ENCODE measurements around the gene WDR3.
A peak's percentile ranks its signal among the peaks of the same experiment; 100 is the strongest.

WDR3 gene

DNA sequence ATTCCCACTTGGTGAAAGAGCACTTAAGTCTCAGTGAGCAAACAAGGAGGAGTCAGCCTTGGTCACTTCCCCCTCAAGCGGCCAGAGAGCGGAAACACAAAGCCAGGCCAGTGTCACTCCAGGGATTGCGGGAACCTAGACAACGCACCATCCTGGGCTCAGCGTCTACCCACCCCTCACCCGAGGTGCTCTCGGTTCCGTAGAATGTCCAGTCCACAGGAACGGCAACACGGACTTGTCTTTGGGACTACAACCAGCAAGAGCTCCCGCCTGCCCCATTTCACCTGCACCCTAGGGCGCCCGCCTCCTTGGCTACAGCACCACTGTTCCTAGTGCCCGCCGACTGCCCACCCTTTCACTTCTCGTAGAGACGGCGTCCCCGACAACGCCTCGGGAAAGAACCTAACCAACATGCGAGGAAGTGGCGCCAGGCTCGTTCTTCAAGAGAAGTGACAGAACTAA, 627 bp upstream of the WDR3 start:
- peak overlapping the region; percentile 28 for H2BK5ac ChIP-seq (ENCODE audit: low read depth, low read length, poor library complexity)
- peak overlapping the region; percentile 84 for H2AFZ ChIP-seq (ENCODE audit: insufficient read depth, low read length, poor library complexity)
- H3K36me3 ChIP-seq (ENCODE audit: control insufficient read depth in 1 of 2, insufficient read depth in 2 of 2, low read length in 2 of 2), result no peaks in the 10 kb centered on the region
- no peak overlapping the region for H3K4ac ChIP-seq (ENCODE audit: low read depth, low read length)
- no peaks in the 10 kb centered on the region for H3K4me1 ChIP-seq (ENCODE audit: control insufficient read depth in 1 of 2, insufficient read depth in 2 of 2, low read length in 2 of 2)
- no peak overlapping the region for H2BK12ac ChIP-seq (ENCODE audit: low read length)
- peak overlapping the region; percentile 93 for H4K8ac ChIP-seq (ENCODE audit: low read depth, low read length)
- peak overlapping the region; percentile 63 for H3K14ac ChIP-seq (ENCODE audit: low read length)
- H3K79me1 ChIP-seq (ENCODE audit: low read length), result peaks cover 9% of the 10 kb centered on the region
- H2BK120ac ChIP-seq (ENCODE audit: insufficient read depth, low read length, poor library complexity), result peak overlapping the region; percentile 65
- peak overlapping the region; percentile 26 for H3K18ac ChIP-seq (ENCODE audit: low read length)
- no peaks in the 10 kb centered on the region for H3K27me3 ChIP-seq (ENCODE audit: insufficient read depth, low read length)
- no peak overlapping the region for H3K23ac ChIP-seq (ENCODE audit: low read length)
- H3K79me2 ChIP-seq (ENCODE audit: control insufficient read depth, insufficient read depth, low read length, poor library complexity), result peaks cover 9% of the 10 kb centered on the region
- peak overlapping the region; percentile 40 for H4K91ac ChIP-seq (ENCODE audit: low read depth, low read length)
- peak overlapping the region; percentile 54 for H4K12ac ChIP-seq (ENCODE audit: low read depth, low read length)
- peak overlapping the region; percentile 88 for H3K4me3 ChIP-seq (ENCODE audit: low read depth, low read length)
- H3K4me2 ChIP-seq (ENCODE audit: low read length), result peak overlapping the region; percentile 57
- peak overlapping the region; percentile 72 for H3K27ac ChIP-seq (ENCODE audit: low read depth, low read length)
- DNase-seq, result peak; percentile 52 to 71
- H3K9ac ChIP-seq (ENCODE audit: low read length), result peak overlapping the region; percentile 75
- H2AK5ac ChIP-seq (ENCODE audit: low read length), result no peak overlapping the region
- no CpG with 5 or more reads among the region's 24 CpGs for WGBS (ENCODE audit: extremely low coverage, insufficient coverage, insufficient read length)
- no peaks in the 10 kb centered on the region for H3K9me3 ChIP-seq (ENCODE audit: insufficient read depth, low read depth, low read length)

DNA sequence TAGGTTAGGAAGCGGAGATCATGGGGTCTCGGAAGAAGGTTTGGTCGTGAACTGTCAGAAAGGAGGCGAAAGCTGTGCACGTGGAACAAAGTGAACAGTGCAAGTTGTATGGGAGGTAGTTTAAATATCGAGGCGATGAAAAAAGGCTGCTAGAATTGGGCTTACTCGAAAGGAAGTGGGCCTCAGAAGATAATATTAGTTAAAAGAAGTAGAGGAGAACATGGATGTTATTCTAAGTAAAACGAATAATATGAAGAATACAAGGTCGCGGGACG, 571 bp downstream of the WDR3 start:
- Histone ChIP-seq H3K23ac (ENCODE audit: low read length) (no peak overlapping the region), H3K14ac (ENCODE audit: low read length) (peak overlapping the region; percentile 69), H2AK5ac (ENCODE audit: low read length) (no peak overlapping the region), H3K79me1 (ENCODE audit: low read length) (peaks cover 9% of the 10 kb centered on the region), H3K27me3 (ENCODE audit: insufficient read depth, low read length) (no peaks in the 10 kb centered on the region), H4K12ac (ENCODE audit: low read depth, low read length) (no peak overlapping the region), H3K4me3 (ENCODE audit: low read depth, low read length) (peak overlapping the region; percentile 98), H4K91ac (ENCODE audit: low read depth, low read length) (peak overlapping the region; percentile 5), H3K36me3 (ENCODE audit: control insufficient read depth in 1 of 2, insufficient read depth in 2 of 2, low read length in 2 of 2) (peaks cover 1 to 3% of the 10 kb centered on the region in 2 experiments), H2BK120ac (ENCODE audit: insufficient read depth, low read length, poor library complexity) (no peak overlapping the region), H3K4ac (ENCODE audit: low read depth, low read length) (peak overlapping the region; percentile 37), H2AFZ (ENCODE audit: insufficient read depth, low read length, poor library complexity) (peak overlapping the region; percentile 75), H3K18ac (ENCODE audit: low read length) (peak overlapping the region; percentile 32), H2BK12ac (ENCODE audit: low read length) (no peak overlapping the region), H3K4me2 (ENCODE audit: low read length) (peak overlapping the region; percentile 90), H3K4me1 (ENCODE audit: control insufficient read depth in 1 of 2, insufficient read depth in 2 of 2, low read length in 2 of 2) (no peaks in the 10 kb centered on the region), H3K27ac (ENCODE audit: low read depth, low read length) (no peak overlapping the region), H2BK5ac (ENCODE audit: low read depth, low read length, poor library complexity) (peak overlapping the region; percentile 4), H3K9me3 (ENCODE audit: insufficient read depth, low read depth, low read length) (no peaks in the 10 kb centered on the region), H4K8ac (ENCODE audit: low read depth, low read length) (peak overlapping the region; percentile 11), H3K79me2 (ENCODE audit: control insufficient read depth, insufficient read depth, low read length, poor library complexity) (peaks cover 9% of the 10 kb centered on the region), H3K9ac (ENCODE audit: low read length) (peak overlapping the region; percentile 68)
- no peak for DNase-seq
- WGBS (ENCODE audit: extremely low coverage, insufficient coverage, insufficient read length), result no CpG with 5 or more reads among the region's 12 CpGs

DNA sequence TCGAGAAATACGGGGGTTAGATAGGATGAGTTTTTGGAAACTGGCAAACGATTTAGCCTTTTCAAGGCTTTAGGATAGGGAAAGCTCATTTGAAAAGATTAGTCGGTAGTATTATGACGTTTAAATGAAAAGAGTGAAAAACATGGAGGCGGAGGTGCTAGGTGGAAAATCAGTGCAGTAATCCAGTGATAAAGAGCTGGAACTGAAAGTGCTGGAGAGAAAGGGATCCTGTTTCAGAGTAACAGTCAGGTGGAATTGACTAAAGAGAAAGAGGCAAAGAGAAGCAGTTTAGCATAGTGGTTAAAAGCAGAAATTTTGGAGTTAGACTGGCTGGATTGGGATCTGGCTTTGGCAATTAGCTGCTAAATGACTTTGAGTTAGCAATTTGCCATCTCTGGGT, 945 bp downstream of the WDR3 start:
- Histone ChIP-seq H3K23ac (ENCODE audit: low read length) (no peak overlapping the region), H3K79me1 (ENCODE audit: low read length) (peaks cover 9% of the 10 kb centered on the region), H4K91ac (ENCODE audit: low read depth, low read length) (no peak overlapping the region), H3K14ac (ENCODE audit: low read length) (no peak overlapping the region), H3K4me1 (ENCODE audit: control insufficient read depth in 1 of 2, insufficient read depth in 2 of 2, low read length in 2 of 2) (no peaks in the 10 kb centered on the region), H3K27ac (ENCODE audit: low read depth, low read length) (no peak overlapping the region), H3K4me2 (ENCODE audit: low read length) (peak overlapping the region; percentile 90), H2BK120ac (ENCODE audit: insufficient read depth, low read length, poor library complexity) (no peak overlapping the region), H2AFZ (ENCODE audit: insufficient read depth, low read length, poor library complexity) (no peak overlapping the region), H3K9ac (ENCODE audit: low read length) (no peak overlapping the region), H2BK5ac (ENCODE audit: low read depth, low read length, poor library complexity) (no peak overlapping the region), H4K12ac (ENCODE audit: low read depth, low read length) (no peak overlapping the region), H2AK5ac (ENCODE audit: low read length) (no peak overlapping the region), H4K8ac (ENCODE audit: low read depth, low read length) (no peak overlapping the region), H3K9me3 (ENCODE audit: insufficient read depth, low read depth, low read length) (no peaks in the 10 kb centered on the region), H3K4me3 (ENCODE audit: low read depth, low read length) (no peak overlapping the region), H3K36me3 (ENCODE audit: control insufficient read depth in 1 of 2, insufficient read depth in 2 of 2, low read length in 2 of 2) (peaks cover 1 to 3% of the 10 kb centered on the region in 2 experiments), H3K27me3 (ENCODE audit: insufficient read depth, low read length) (no peaks in the 10 kb centered on the region), H2BK12ac (ENCODE audit: low read length) (no peak overlapping the region), H3K18ac (ENCODE audit: low read length) (no peak overlapping the region), H3K4ac (ENCODE audit: low read depth, low read length) (peak overlapping the region; percentile 33), H3K79me2 (ENCODE audit: control insufficient read depth, insufficient read depth, low read length, poor library complexity) (peaks cover 9% of the 10 kb centered on the region)
- WGBS (ENCODE audit: extremely low coverage, insufficient coverage, insufficient read length), result no CpG with 5 or more reads among the region's 6 CpGs
- no peak for DNase-seq

DNA sequence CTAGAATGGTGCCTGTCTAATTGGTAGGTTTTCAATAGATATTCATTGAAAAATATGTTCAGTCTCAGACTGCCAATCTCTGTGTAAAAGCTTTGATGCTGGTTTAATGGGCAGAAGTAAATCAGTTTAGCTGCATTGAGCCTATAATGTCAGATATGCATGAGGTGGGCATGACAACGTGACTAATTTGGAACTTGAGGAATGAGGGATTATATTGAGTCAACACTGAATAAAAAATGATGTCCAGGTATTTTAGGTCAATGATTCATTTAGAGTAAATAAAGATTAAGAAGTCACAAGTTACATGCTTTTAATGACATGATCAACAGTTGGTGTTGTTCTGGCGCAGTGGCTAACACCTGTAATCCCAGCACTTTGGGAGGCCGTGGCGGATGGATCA, 3.0 kb downstream of the WDR3 start:
- Histone ChIP-seq H3K4me1 (ENCODE audit: control insufficient read depth in 1 of 2, insufficient read depth in 2 of 2, low read length in 2 of 2) (no peaks in the 10 kb centered on the region), H2BK5ac (ENCODE audit: low read depth, low read length, poor library complexity) (no peak overlapping the region), H3K23ac (ENCODE audit: low read length) (no peak overlapping the region), H4K91ac (ENCODE audit: low read depth, low read length) (no peak overlapping the region), H2BK12ac (ENCODE audit: low read length) (no peak overlapping the region), H3K9me3 (ENCODE audit: insufficient read depth, low read depth, low read length) (no peaks in the 10 kb centered on the region), H3K27ac (ENCODE audit: low read depth, low read length) (no peak overlapping the region), H3K36me3 (ENCODE audit: control insufficient read depth in 1 of 2, insufficient read depth in 2 of 2, low read length in 2 of 2) (peaks cover 1 to 3% of the 10 kb centered on the region in 2 experiments), H3K18ac (ENCODE audit: low read length) (no peak overlapping the region), H3K14ac (ENCODE audit: low read length) (no peak overlapping the region), H3K4me3 (ENCODE audit: low read depth, low read length) (no peak overlapping the region), H4K8ac (ENCODE audit: low read depth, low read length) (no peak overlapping the region), H4K12ac (ENCODE audit: low read depth, low read length) (no peak overlapping the region), H3K4ac (ENCODE audit: low read depth, low read length) (no peak overlapping the region), H2AK5ac (ENCODE audit: low read length) (no peak overlapping the region), H2AFZ (ENCODE audit: insufficient read depth, low read length, poor library complexity) (no peak overlapping the region), H3K79me2 (ENCODE audit: control insufficient read depth, insufficient read depth, low read length, poor library complexity) (peaks cover 9% of the 10 kb centered on the region), H3K79me1 (ENCODE audit: low read length) (peaks cover 9% of the 10 kb centered on the region), H3K27me3 (ENCODE audit: insufficient read depth, low read length) (no peaks in the 10 kb centered on the region), H3K4me2 (ENCODE audit: low read length) (no peak overlapping the region), H3K9ac (ENCODE audit: low read length) (no peak overlapping the region), H2BK120ac (ENCODE audit: insufficient read depth, low read length, poor library complexity) (no peak overlapping the region)
- WGBS (ENCODE audit: extremely low coverage, insufficient coverage, insufficient read length), result no CpG with 5 or more reads among the region's 4 CpGs
- DNase-seq, result no peak

All from trophoblast cell (in vitro differentiated cells and primary cell).